Stimulated activated CD4-positive, alpha-beta T cell treated with anti-CD3 and anti-CD28 coated beads, Interleukin-4, amount 100 ng/mL, for 4 hours (primary cell): ENCODE data around the gene FASTKD3.
"Not testable (repeated sequence)": the region's sequence is repeated elsewhere in the genome, so short reads cannot be mapped to it uniquely, and the experiment has no call there.

Source experiments
- DNase-seq, 2 experiments: peaks; one replicate each; pipeline ENCODE4 v3.0.0-alpha.2; 2020

The FASTKD3 gene

GRCh38 chr5:7868773-7869473, at the start of gene FASTKD3, which contains the start of gene MTRR:
TSS of gene FASTKD3 (minus strand) at chr5:7869031. CDS start at chr5:7868083, 948 bp downstream.
TSS of gene MTRR (plus strand) at chr5:7869148. CDS start at chr5:7870795, 1,647 bp downstream.
- DNase-seq: peak; percentile 85 to 88

- DNase-seq: no peak
Measured at GRCh38 chr5:7917130-7918123, 48.6 kb upstream of the FASTKD3 start.

- no peak for DNase-seq
Measured at GRCh38 chr5:7916171-7916804, 47.5 kb upstream of the FASTKD3 start.

DNA sequence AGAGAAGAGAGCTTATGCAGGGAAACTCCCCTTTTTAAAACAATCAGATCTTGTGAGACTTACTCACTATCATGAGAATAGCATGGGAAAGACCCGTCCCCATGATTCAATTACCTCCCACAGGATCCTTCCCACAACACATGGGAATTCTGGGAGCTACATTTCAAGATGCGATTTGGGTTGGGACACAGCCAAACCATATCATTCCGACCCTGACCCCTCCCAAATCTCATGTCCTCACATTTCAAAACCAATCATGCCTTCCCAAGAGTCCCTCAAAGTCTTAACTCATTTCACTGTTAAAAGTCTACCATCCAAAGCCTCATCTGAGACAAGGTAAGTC, 42.6 kb upstream of the FASTKD3 start:
- DNase-seq: not testable (repeated sequence)

DNA sequence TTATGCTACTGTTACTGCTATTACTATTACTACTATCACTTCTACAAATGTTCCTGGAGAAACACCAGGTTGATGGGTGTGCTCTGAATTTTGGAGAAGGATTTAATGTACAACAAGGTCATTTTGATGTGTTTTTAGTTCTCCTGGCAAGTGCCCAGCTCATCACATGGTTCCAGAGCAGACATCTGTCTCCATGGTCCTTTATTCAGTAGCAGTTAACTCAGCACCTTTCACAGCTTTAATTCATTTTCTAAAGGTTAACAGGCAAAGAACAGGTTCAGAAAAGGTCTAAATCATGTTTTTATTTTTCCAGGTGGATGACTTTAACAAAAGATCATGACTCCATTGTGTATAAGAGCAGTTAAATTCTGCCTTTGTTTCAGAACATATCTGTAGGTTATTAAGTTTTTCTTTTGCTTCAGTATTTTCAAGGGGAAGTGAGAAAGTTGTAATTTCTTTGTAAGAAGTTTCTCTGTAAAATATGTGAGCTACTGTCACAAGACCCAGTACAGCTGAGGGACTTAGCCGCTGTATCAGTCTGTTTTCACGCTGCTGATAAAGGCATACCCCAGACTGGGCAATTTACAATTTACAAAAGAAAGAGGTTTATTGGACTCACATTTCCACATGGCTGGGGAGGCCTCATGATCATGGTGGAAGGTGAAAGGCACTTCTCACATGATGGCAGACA, 42.1 kb upstream of the FASTKD3 start:
- no peak for DNase-seq

DNA sequence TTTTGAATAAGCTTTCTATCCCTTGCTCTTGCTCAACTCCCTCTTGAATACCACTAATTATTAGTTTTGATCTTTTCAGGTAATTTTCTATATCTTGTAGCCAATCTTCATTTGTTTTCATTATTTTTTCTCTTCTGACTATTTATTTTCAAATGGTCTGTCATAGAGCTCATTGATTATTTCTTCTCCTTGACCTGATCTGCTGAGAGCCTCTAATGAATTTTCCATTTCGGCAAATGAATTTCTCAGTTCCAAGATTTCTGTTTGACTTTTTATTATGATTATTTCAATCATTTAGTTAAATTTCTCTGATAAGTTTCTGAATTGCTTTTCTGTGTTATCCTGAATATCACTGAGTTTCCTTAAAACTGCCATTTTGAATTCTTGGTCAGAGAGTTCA, 39.5 kb upstream of the FASTKD3 start:
- DNase-seq: no peak

- DNase-seq: no peak
Measured at GRCh38 chr5:7907612-7908011, 38.8 kb upstream of the FASTKD3 start.

- DNase-seq: no peak
Measured at GRCh38 chr5:7904170-7904569, 35.3 kb upstream of the FASTKD3 start.

- no peak for DNase-seq
Measured at GRCh38 chr5:7902666-7903625, 34.1 kb upstream of the FASTKD3 start.

DNA sequence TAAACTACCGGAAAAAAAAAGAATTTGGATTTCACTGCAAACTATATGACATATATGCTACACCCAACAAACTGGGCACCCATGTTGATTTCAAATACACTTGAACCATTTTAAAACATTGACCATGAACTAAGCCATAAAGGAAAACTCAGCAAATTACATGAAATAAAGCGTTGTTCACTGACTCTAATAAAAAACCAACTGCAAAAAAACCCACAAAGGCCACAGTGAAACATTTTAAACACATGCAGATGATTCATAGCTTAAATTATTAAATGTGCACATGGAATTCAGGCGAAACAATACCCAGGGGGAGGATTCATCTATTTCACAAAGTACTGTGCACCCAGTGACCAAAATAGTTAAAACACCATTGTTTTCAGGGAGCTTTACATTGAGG, 33.4 kb upstream of the FASTKD3 start:
- DNase-seq: no peak

DNA sequence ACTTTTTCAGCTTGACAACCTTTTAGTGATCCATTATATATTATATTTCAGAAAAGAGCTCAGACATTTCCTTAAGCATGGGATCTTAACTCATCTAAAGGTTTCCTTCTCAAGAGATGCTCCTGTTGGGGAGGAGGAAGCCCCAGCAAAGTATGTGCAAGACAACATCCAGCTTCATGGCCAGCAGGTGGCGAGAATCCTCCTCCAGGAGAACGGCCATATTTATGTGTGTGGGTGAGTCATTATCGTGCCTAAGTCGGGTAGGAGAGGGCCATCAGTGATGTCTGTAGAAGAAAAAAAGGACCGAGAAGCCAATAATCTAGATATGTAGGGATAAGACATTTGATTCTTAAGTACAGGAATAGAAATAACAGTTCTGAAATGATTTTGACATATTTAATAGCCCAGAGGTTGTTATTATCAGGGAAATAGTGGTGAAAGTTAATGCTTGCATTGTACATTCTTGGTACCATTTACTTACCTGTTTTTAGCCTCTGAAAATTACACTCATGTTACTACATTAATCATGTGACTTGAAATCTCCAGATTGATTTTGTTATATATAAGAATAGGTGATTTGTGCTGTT, 28.3 kb upstream of the FASTKD3 start:
- DNase-seq: no peak

DNA sequence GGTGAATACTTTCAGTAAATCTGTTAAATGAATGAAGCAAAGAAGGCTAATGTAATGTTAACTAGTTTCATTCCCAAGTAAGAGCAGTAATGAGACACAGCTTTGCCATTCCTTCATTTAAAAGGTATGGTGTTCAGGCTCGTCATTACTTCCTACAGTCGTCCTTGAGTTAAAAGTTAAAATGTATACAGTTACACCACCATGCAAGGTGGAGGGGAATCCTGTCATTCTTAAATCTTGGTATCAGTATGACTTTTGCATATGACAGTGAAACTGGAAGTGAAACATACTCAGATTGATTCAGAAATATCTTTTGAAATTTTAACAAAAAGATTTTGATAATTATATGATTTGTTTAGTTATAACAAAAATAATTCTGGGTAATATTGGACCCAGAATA, 26.0 kb upstream of the FASTKD3 start:
- no peak for DNase-seq

GRCh38 chr5:7894439-7894838, 25.6 kb upstream of the FASTKD3 start:
- no peak for DNase-seq

- no peak for DNase-seq
Measured at GRCh38 chr5:7888901-7889300, 20.1 kb upstream of the FASTKD3 start.

GRCh38 chr5:7886849-7887475, 18.1 kb upstream of the FASTKD3 start:
- no peak for DNase-seq

DNA sequence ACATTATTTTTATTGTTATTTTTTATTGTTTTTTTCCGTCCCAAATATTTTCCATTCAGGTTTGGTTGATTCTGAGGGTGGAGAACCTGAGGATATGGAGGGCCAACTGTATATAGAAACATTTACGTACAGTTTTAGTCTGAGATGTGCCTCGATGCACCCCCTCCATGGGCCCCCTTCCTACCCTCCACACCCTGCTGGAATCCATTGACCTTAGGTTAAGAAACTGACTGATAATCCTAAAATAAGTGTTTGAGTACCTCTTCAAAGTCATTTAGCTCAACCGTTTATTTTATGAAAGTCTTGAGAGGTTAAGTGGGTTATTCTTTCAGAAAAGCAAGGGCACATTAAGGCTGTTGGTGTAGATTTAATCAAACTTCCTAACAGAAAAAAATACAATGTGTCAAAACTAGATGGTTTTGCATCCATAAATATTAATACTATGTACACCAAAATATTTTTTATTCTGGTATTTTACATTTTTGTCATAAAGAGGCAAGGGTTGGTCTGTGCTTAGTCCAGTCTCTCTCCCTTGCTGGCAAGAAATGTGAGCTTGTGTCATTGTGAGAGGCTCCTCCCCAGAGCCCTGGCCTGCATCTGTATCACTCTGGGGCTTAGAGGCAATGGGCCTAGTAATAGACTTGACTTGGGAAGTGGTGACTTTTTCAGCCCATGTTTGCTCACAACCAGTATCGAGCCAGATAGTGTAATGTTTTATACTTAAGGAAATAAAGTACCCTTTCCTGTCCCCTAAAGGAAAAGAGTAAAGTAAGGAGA, 15.8 kb upstream of the FASTKD3 start:
- DNase-seq: no peak

- DNase-seq: no peak
Measured at GRCh38 chr5:7882926-7883325, 14.1 kb upstream of the FASTKD3 start.

DNA sequence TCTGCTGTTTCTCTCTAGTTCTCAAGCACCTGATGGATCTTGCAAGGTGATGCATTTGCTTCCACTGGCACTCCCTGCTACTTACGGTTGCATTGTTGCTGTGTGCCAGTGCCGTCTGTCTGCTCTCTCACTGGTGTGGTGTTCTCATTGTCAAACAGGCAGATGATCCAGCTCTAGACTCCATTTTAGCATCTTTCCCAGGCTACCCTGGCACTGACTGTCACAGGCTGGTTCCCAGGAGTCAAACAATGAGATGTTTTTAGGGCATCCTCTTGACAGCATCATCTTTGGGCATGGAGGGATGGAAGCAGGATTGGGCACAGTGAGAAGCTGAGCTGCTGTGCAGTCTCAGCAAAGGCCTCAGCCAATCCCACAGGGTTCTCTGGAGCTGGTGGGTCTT, 13.0 kb upstream of the FASTKD3 start:
- DNase-seq: no peak

- DNase-seq: no peak
Measured at GRCh38 chr5:7881091-7881490, 12.3 kb upstream of the FASTKD3 start.

DNA sequence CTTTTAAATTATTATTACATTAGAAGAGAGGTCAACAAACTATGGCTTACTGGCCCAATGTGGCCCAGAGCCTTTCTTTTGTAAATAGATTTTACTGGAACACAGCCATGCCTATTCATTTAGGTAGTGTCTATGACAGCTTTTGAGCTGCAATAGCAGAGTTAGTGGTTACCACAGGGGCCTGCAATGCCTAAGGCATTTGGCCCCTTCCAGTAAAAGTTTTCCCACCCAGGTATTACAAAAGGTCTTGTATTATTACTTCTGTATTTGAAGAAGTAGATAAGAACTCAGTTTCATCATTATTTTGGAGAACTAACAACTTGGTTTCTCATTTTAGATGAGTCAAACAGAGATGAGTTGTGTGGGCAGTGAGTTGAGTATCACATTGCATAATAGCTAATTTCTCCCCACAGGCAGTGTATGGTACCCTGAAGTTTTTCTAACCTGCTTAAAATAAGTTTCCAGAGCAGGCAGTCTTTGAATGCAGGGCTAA, 9.6 kb upstream of the FASTKD3 start:
- DNase-seq: no peak
